ENCODE data around the gene MDM1.

DNA sequence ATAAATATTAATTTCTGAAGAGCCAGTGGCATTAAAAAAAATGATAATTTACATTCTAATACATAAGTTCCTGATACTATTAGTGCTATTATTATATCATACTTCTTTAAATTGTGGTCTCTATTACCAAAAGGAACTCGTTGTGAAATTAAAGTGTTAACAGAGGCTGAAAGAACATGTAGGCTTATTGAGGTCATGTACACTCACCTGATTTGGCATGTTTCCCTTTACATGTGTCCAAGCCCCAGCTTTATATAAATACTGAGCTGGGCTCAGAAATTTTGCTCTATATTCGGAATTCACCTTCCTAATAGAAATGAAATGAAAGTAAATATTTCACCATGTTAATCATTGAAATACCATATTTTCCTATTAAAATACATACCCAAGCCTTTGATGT lies 11.0 kb downstream of the MDM1 start:
- TF ChIP-seq, protein P1, sequence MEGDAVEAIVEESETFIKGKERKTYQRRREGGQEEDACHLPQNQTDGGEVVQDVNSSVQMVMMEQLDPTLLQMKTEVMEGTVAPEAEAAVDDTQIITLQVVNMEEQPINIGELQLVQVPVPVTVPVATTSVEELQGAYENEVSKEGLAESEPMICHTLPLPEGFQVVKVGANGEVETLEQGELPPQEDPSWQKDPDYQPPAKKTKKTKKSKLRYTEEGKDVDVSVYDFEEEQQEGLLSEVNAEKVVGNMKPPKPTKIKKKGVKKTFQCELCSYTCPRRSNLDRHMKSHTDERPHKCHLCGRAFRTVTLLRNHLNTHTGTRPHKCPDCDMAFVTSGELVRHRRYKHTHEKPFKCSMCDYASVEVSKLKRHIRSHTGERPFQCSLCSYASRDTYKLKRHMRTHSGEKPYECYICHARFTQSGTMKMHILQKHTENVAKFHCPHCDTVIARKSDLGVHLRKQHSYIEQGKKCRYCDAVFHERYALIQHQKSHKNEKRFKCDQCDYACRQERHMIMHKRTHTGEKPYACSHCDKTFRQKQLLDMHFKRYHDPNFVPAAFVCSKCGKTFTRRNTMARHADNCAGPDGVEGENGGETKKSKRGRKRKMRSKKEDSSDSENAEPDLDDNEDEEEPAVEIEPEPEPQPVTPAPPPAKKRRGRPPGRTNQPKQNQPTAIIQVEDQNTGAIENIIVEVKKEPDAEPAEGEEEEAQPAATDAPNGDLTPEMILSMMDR (IDR thresholded peaks at IDR 0.05): no peak
- no peak for TF ChIP-seq POLR2A (IDR thresholded peaks at IDR 0.05)

All from uterus (tissue), 2 donors.